Smooth muscle cell (in vitro differentiated cells): Measurements from ENCODE around the gene NCBP1. TPM values are rescaled to one million over a fixed set of nuclear protein-coding genes. Genes with fewer than 3 reads are reported as not detected.

Source experiments
- DNase-seq: peaks from one replicate; lab custom pipeline; 2025; ENCODE audit not compliant: unreplicated experiment; lab: John Stamatoyannopoulos, UW
- H2AFZ ChIP-seq: fragments of 200-600 bp; sonication (generic); 2 replicates; pipeline ENCODE4 v1.6.0; 2016; ENCODE audit warnings: antibody characterized with exemption, low read depth, mild to moderate bottlenecking
- H3F3A ChIP-seq: fragments of 200-600 bp; sonication (generic); 2 replicates; pipeline ENCODE4 v1.6.0; 2017; ENCODE audit warnings: antibody characterized with exemption, low read depth
- H3K27ac ChIP-seq: fragments of 200-600 bp; sonication (generic); 2 replicates; pipeline ENCODE4 v1.5.1; 2016; ENCODE audit warnings: low read depth, mild to moderate bottlenecking
- H3K27me3 ChIP-seq: fragments of 200-600 bp; sonication (generic); 2 replicates; pipeline ENCODE4 v1.6.1; 2016; ENCODE audit warnings: low read depth, mild to moderate bottlenecking
- H3K36me3 ChIP-seq: fragments of 200-600 bp; sonication (generic); 2 replicates; pipeline ENCODE4 v1.5.1; 2016; ENCODE audit warnings: low read depth
- H3K4me1 ChIP-seq: fragments of 200-600 bp; sonication (generic); 2 replicates; pipeline ENCODE4 v1.5.1; 2016; ENCODE audit warnings: low read depth
- H3K4me2 ChIP-seq: fragments of 200-600 bp; sonication (generic); 2 replicates; pipeline ENCODE4 v1.6.0; 2016; ENCODE audit warnings: mild to moderate bottlenecking
- H3K4me3 ChIP-seq: fragments of 200-600 bp; sonication (generic); 2 replicates; pipeline ENCODE4 v1.5.1; 2016; ENCODE audit warnings: mild to moderate bottlenecking
- H3K79me2 ChIP-seq: fragments of 200-600 bp; sonication (generic); 2 replicates; pipeline ENCODE4 v1.6.0; 2016; ENCODE audit warnings: low read depth, mild to moderate bottlenecking
- H3K9ac ChIP-seq: fragments of 200-600 bp; sonication (generic); 2 replicates; pipeline ENCODE4 v1.6.0; 2016; ENCODE audit warnings: low read depth
- H3K9me3 ChIP-seq: fragments of 200-600 bp; sonication (generic); replicated peaks from 2 replicates; pipeline ENCODE4 v1.5.1; 2016; ENCODE audit warnings: low read depth
- H4K20me1 ChIP-seq: fragments of 200-600 bp; sonication (generic); 2 replicates; pipeline ENCODE4 v1.6.0; 2016; ENCODE audit warnings: low read depth
- CTCF ChIP-seq: fragments of 200-600 bp; sonication (generic); IDR thresholded peaks from 2 replicates; pipeline ENCODE4 v1.5.1; 2017; ENCODE audit warnings: borderline replicate concordance, mild to moderate bottlenecking, antibody characterized with exemption; ENCODE audit not compliant: insufficient read depth, poor library complexity, severe bottlenecking
- WGBS: methylation state at CpG from one replicate; pipeline ENCODE4 v1.1.7; 2016; ENCODE audit warnings: low lambda C conversion rate; 5-methylcytosine and 5-hydroxymethylcytosine counted together
- polyA plus RNA-seq: library from polyadenylated mRNA; unstranded; fragments of >200 nt; fragmentation: Nextera tagmentation; extraction: Ambion mirVana; gene quantifications from 2 replicates; pipeline ENCODE4 v1.2.1, GENCODE V29; 2016
- total RNA-seq: library from RNA; depleted of rRNA; stranded (reverse); fragments of >200 nt; gene quantifications from 2 replicates; pipeline ENCODE4 v1.2.3, GENCODE V29; 2014

The NCBP1 gene
- total and polyA plus RNA-seq, 2 experiments from 2014 or later: 21.2 to 29.5 TPM

GRCh38 chr9:97645720-97646119 lies 12.1 kb downstream of the NCBP1 start:
- H2AFZ ChIP-seq: no peak overlapping the region
- H4K20me1 ChIP-seq: peaks cover 20% of the 10 kb centered on the region
- H3F3A ChIP-seq: no peaks in the 10 kb centered on the region
- no peaks in the 10 kb centered on the region for H3K27me3 ChIP-seq
- no peak for DNase-seq
- no peak overlapping the region for H3K27ac ChIP-seq
- TF ChIP-seq CTCF: no peak
- no peak overlapping the region for H3K4me2 ChIP-seq
- no peaks in the 10 kb centered on the region for H3K9me3 ChIP-seq
- H3K4me1 ChIP-seq: no peaks in the 10 kb centered on the region
- no peak overlapping the region for H3K4me3 ChIP-seq
- peaks cover 11% of the 10 kb centered on the region for H3K79me2 ChIP-seq
- H3K9ac ChIP-seq: no peak overlapping the region
- H3K36me3 ChIP-seq: peaks cover 34% of the 10 kb centered on the region

- Histone ChIP-seq H3K27ac (no peak overlapping the region), H3K9ac (no peak overlapping the region), H3K4me3 (no peak overlapping the region), H3K4me2 (no peak overlapping the region), H3K36me3 (peaks cover 33% of the 10 kb centered on the region), H3K9me3 (no peaks in the 10 kb centered on the region), H2AFZ (no peak overlapping the region), H4K20me1 (peaks cover 12% of the 10 kb centered on the region), H3F3A (no peaks in the 10 kb centered on the region), H3K79me2 (no peaks in the 10 kb centered on the region), H3K4me1 (no peaks in the 10 kb centered on the region), H3K27me3 (no peaks in the 10 kb centered on the region)
- 97% methylated on average over 5 of the region's 5 CpGs for WGBS
- TF ChIP-seq CTCF: no peak
- no peak for DNase-seq
These were observed 14.4 kb downstream of the NCBP1 start for GRCh38 chr9:97647996-97648395.

GRCh38 chr9:97651646-97652045 lies 18.0 kb downstream of the NCBP1 start:
- H3K4me2 ChIP-seq: no peak overlapping the region
- H3K79me2 ChIP-seq: no peaks in the 10 kb centered on the region
- H3K4me1 ChIP-seq: no peaks in the 10 kb centered on the region
- peaks cover 10% of the 10 kb centered on the region for H4K20me1 ChIP-seq
- H3K27me3 ChIP-seq: no peaks in the 10 kb centered on the region
- H3K9me3 ChIP-seq: no peaks in the 10 kb centered on the region
- no peak overlapping the region for H3K9ac ChIP-seq
- H3F3A ChIP-seq: no peaks in the 10 kb centered on the region
- 91% methylated on average over 3 of the region's 3 CpGs for WGBS
- H3K4me3 ChIP-seq: no peak overlapping the region
- TF ChIP-seq CTCF: no peak
- H2AFZ ChIP-seq: no peak overlapping the region
- no peak overlapping the region for H3K27ac ChIP-seq
- H3K36me3 ChIP-seq: peaks cover 57% of the 10 kb centered on the region
- no peak for DNase-seq

- no peaks in the 10 kb centered on the region for H3F3A ChIP-seq
- H3K9me3 ChIP-seq: no peaks in the 10 kb centered on the region
- no peak for TF ChIP-seq CTCF
- H3K36me3 ChIP-seq: peaks cover 55% of the 10 kb centered on the region
- H3K4me3 ChIP-seq: no peak overlapping the region
- H3K4me2 ChIP-seq: no peak overlapping the region
- H3K4me1 ChIP-seq: no peaks in the 10 kb centered on the region
- no peak overlapping the region for H3K27ac ChIP-seq
- H3K79me2 ChIP-seq: no peaks in the 10 kb centered on the region
- H4K20me1 ChIP-seq: no peaks in the 10 kb centered on the region
- 89% methylated on average over 1 of the region's 1 CpG for WGBS
- no peak for DNase-seq
- H2AFZ ChIP-seq: no peak overlapping the region
- no peak overlapping the region for H3K9ac ChIP-seq
- H3K27me3 ChIP-seq: no peaks in the 10 kb centered on the region
These were observed 25.1 kb downstream of the NCBP1 start for GRCh38 chr9:97658707-97659106.
